Melanocyte of skin (primary cell): ENCODE data around the gene TESK1. TPM values are rescaled to one million over a fixed set of nuclear protein-coding genes. Genes with fewer than 3 reads are reported as not detected.

Source experiments
- small RNA-seq, 2 donors: library from RNA; depleted of rRNA; stranded (forward); fragments of <200 nt; gene quantifications; one replicate each; pipeline ENCODE3, GENCODE V24; 2012
- total RNA-seq, 2 donors: library from RNA; depleted of rRNA; stranded (reverse); fragments of >200 nt; gene quantifications; 2 replicates each; pipeline ENCODE4 v1.2.3, GENCODE V29; 2012

TESK1 gene
- 10 to 100 TPM in 1 of 2 donors, 1 to 10 TPM in 1; 9.3 to 10.3 TPM for total RNA-seq

GRCh38 chr9:35604578-35605350, at the start of gene TESK1:
TESK1 (plus strand) TSS chr9:35605262; CDS start chr9:35605620, 358 bp downstream.

GRCh38 chr9:35618325-35618727, 13.3 kb downstream of the TESK1 start, which contains the start of gene CD72:
CD72 (minus strand) TSS chr9:35618413; CDS start chr9:35618303, 110 bp downstream.

GRCh38 chr9:35650341-35651158, 45.5 kb downstream of the TESK1 start, which contains the start of gene SIT1:
SIT1 (minus strand) TSS chr9:35650931; CDS start chr9:35650853, 78 bp downstream.

GRCh38 chr9:35657546-35658136, 52.6 kb downstream of the TESK1 start, which contains the start of gene RMRP:
RMRP (minus strand) TSS chr9:35658019.

GRCh38 chr9:35658137-35658967, 53.3 kb downstream of the TESK1 start, which contains the start of gene CCDC107:
CCDC107 (plus strand) TSS chr9:35658292; CDS start chr9:35658380, 88 bp downstream.

Small RNA genes lying within 50 kb of the gene (small RNA-seq; reads per million reads assigned to genes)
- gene MIR4667 (0.04 to 0.29 reads per million in 2 donors), gene RMRP (0 reads per million in 2 donors), gene RPS29P17 (0 reads per million in 2 donors)

Other genes with a start within 250 kb of the TESK1 start
- 10 to 100 TPM; 12.4 to 13.0 TPM for gene RUSC2, start 115.2 kb upstream of the TESK1 start, total RNA-seq
- gene CD72, start 13.2 kb downstream of the TESK1 start, total RNA-seq, result 1 to 10 TPM in 1 of 2 donors, under 1 TPM in 1; 0.33 to 1.0 TPM
- gene SIT1, start 45.7 kb downstream of the TESK1 start, total RNA-seq, result not detected
- over 10,000 TPM; 172,345 to 336,493 TPM for gene RMRP, start 52.8 kb downstream of the TESK1 start, total RNA-seq
- gene CCDC107, start 53.0 kb downstream of the TESK1 start, total RNA-seq, result 10 to 100 TPM in 1 of 2 donors, 1 to 10 TPM in 1; 9.3 to 11.4 TPM
- gene ARHGEF39, start 59.9 kb downstream of the TESK1 start, total RNA-seq, result 1 to 10 TPM; 1.7 to 7.0 TPM
- gene CA9, start 68.7 kb downstream of the TESK1 start, total RNA-seq, result not detected
- gene TPM2, start 84.7 kb downstream of the TESK1 start, total RNA-seq, result 10 to 100 TPM in 1 of 2 donors, 1 to 10 TPM in 1; 4.5 to 34.0 TPM
- gene TLN1, start 126.9 kb downstream of the TESK1 start, total RNA-seq, result 100 to 1,000 TPM; 135 to 143 TPM
- gene CREB3, start 127.4 kb downstream of the TESK1 start, total RNA-seq, result 10 to 100 TPM; 46.5 to 48.6 TPM
- gene GBA2, start 144.0 kb downstream of the TESK1 start, total RNA-seq, result 10 to 100 TPM; 37.3 to 41.3 TPM
- 10 to 100 TPM; 13.0 to 16.2 TPM for gene RGP1, start 144.0 kb downstream of the TESK1 start, total RNA-seq
- gene MSMP, start 149.0 kb downstream of the TESK1 start, total RNA-seq, result not detected
- 10 to 100 TPM; 10.7 to 17.3 TPM for gene NPR2, start 186.3 kb downstream of the TESK1 start, total RNA-seq
- 1 to 10 TPM in 1 of 2 donors, under 1 TPM in 1; 0.67 to 1.0 TPM for gene SPAG8, start 207.0 kb downstream of the TESK1 start, total RNA-seq
- 10 to 100 TPM; 31.6 to 41.6 TPM for gene HINT2, start 209.8 kb downstream of the TESK1 start, total RNA-seq
- not detected for gene FAM221B, start 223.5 kb downstream of the TESK1 start, total RNA-seq
- gene TMEM8B, start 224.0 kb downstream of the TESK1 start, total RNA-seq, result 1 to 10 TPM in 1 of 2 donors, under 1 TPM in 1; 0.33 to 1.7 TPM